GM12801 (cell line): ENCODE measurements around the gene TH.

Source experiments
- TF ChIP-seq, protein P1 (sequence below): IDR thresholded peaks from one replicate; pipeline ENCODE4 v1.5.1; 2011; ENCODE audit warnings: control low read depth; ENCODE audit not compliant: insufficient read length; ENCODE audit errors: extremely low read depth

TH gene

DNA sequence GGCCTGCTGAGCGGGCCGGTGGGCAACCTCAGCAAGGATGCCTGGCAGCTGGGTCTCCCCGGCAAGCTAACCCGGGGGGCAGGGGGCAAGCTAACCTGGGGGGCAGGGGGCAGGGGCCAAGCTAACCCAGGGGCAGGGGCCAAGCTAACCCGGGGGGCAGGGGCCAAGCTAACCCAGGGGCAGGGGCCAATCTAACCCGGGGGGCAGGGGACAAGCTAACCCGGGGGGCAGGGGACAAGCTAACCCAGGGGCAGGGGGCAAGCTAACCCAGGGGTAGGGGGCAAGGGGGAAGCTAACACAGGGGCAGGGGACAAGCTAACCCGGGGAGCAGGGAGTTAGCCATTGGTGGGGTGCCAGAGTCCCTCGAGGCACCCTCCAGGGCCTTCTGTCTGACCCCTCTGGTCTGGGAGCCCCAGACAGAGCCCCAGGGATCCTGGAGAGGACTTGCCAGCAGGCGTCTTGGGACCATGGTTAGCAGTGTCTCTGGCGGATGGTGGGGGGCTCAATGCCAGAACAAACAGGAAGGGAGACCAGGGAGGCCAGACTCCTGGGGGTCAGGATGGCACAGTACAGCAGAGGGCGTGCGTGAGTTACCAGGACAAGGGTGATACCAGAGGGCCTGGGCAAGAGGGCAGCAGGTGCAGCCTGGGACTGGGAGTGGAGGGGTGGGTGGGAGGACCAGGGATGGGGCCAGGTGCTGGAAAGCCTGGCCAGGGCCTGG is 48.5 kb downstream of the TH start:
- TF ChIP-seq, protein P1, sequence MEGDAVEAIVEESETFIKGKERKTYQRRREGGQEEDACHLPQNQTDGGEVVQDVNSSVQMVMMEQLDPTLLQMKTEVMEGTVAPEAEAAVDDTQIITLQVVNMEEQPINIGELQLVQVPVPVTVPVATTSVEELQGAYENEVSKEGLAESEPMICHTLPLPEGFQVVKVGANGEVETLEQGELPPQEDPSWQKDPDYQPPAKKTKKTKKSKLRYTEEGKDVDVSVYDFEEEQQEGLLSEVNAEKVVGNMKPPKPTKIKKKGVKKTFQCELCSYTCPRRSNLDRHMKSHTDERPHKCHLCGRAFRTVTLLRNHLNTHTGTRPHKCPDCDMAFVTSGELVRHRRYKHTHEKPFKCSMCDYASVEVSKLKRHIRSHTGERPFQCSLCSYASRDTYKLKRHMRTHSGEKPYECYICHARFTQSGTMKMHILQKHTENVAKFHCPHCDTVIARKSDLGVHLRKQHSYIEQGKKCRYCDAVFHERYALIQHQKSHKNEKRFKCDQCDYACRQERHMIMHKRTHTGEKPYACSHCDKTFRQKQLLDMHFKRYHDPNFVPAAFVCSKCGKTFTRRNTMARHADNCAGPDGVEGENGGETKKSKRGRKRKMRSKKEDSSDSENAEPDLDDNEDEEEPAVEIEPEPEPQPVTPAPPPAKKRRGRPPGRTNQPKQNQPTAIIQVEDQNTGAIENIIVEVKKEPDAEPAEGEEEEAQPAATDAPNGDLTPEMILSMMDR: no peak

DNA sequence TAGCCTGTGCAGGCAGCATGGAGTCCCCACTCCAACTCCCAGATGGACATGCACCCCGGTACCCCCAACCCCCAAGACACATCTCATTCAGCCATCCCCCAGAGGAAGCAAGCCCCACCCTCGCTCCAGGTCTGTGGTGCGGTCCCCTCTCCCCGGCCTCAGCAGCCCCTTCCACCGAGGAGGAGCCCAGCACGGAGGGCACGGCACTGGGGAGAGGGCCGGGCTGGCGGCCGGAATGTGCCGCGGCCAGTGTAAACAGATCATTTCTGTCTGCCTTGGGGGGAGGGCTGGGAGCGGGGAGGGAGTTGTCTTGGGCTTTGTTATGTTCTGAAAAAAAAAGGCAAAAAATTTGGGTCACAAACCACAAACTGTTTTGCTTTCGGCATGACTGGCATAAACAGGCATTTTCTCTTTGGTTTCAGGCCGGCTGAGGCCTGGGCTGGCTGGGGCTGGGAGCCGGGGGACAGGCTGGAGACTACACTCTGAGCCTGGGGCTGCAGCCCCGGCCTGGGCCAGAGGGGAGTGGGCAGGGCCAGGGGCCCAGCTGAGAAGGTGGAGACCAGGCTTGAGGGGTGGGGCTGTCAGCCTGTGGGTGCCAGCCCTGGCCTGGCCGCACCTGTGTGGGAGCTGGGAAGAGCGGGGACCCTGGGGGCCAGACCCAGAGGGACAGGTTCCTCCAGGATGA is 49.3 kb downstream of the TH start:
- TF ChIP-seq, protein P1: no peak

DNA sequence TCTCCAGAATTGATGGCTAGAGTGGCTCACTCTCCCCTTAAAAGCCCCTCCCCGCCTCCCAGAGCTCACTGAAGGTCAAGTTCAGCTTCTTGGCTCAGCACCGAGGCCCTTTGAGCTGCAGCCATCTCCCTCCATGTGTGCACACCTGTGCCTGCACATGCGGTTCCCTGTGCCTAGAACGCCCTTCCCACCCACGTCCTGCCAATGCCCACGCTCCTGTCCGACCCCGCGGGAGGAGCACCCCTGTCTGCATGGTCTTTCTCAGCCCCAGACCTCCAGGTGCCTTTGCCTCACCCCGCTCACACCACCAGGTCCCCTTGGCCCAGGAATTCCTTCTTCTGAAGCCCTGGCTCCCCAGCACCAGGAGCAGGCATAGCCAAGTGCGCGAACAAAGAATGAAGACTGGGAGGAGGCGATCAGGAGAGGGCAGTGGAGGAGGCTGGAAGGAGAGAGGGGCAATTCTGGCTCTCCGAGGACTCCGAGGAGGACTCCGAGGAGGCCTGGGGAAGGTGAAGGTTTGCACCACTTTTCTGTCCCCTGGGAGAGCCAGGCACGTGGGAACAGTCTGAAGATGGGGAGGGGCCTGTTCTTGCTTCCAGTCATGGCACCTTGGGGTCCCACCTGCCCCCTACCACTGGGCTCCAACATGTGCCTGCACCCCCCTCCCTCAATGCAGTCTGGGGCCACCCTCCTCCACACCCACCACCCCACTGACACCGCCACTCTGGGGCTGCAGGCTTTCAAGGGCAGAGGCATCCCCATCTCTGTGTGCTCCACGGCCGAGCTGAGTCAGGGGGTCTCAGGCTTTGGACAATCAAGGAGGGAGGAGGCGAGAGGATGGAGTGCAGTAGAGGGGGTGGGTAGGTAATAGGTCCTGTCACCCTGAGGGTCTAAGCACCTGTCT is 50.1 kb downstream of the TH start:
- TF ChIP-seq, protein P1: no peak

DNA sequence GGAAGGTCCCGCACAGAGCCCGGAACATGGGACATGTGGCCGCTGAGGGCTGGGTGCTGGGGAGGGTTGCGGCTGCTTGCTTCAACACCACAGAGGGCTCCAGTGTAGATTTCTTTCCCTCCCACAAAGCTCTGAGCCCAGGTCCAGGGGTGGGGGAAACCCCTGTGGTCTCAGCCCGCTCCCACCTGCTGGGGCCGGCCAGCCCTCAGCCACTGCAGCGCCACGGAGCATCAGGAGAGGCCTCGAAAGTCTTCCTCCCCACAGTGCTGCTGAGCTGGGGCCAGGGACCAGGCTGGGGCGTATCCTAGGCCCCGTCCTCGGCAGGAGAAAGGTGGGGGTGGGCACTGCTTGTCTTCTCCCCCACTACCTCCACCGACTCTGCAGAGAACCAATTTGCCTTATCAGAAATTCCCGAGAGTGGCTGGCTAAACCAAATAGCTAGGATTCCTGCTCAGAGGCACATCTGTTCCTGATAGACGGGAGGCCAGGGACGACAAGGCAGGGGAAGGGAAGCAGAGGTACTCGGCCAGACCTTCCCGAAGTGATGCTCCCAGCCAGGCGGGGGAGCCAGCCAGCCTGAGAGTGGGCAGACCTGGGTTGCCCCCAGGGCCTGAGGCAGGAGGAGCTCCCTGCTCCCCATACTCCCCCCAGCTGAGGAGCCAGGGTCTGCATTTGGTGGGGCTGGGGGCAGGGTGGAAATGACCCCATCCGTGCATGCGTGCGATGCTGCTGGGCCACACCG is 51.1 kb downstream of the TH start:
- TF ChIP-seq, protein P1: no peak

DNA sequence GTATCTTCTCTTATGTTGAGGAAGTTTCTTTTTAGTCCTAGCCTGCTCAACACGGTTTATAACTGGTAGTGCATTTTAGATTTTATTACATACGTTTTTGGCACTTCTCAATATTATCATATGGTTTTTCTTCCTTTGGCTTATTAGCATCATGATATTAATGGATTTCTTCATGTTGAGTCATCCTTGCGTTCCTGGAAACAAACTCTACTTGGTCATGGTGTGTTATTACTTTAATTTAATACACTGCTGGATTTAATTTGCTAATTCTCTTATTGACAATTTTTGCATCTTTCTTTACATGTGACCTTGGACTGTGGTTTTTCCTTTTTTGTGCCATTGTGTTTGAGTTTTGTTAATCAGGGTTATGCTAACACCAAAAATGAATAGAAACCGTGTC is 52.9 kb downstream of the TH start:
- TF ChIP-seq, protein P1: no peak

DNA sequence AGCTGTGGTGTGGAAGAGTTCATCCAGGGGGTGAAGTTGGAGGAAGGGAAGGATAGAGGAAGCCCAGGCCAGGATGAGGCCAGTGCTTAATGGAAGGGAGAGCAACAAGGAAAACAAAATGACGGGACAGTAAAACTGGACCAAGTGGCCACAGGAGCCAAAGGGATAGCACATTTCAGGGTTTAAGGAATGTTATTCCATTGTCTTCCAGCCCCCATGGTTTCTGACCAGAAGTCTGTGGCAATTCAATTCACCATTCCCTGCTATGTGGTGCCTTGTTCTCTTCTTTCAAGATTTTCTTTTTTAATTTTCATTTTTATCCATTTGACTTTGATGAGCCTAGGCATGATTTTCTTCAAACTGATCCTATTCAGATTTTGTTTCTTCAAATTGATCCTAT is 54.9 kb downstream of the TH start:
- TF ChIP-seq, protein P1: no peak
